Astrocyte of the spinal cord (primary cell): ENCODE measurements around the gene SAMHD1.

ENCODE experiments used
- DNase-seq: peaks from one replicate; pipeline ENCODE4 v3.0.0; 2011; ENCODE audit warnings: low read depth, low spot score
- H3K4me3 ChIP-seq: 2 replicates; pipeline ENCODE4 v1.5.1; 2011; ENCODE audit warnings: low read depth, mild to moderate bottlenecking, low read length, moderate library complexity
- in situ Hi-C: cut with HindIII; loops from 2 replicates; pipeline ENCODE4 v1.10.0; 2017; ENCODE audit warnings: low sequenced_read_pairs
- TF ChIP-seq, protein P1 (sequence below): IDR thresholded peaks from 2 replicates; pipeline ENCODE4 v1.5.1; 2012; ENCODE audit warnings: low read depth, mild to moderate bottlenecking, low read length, inconsistent platforms

The SAMHD1 gene

DNA sequence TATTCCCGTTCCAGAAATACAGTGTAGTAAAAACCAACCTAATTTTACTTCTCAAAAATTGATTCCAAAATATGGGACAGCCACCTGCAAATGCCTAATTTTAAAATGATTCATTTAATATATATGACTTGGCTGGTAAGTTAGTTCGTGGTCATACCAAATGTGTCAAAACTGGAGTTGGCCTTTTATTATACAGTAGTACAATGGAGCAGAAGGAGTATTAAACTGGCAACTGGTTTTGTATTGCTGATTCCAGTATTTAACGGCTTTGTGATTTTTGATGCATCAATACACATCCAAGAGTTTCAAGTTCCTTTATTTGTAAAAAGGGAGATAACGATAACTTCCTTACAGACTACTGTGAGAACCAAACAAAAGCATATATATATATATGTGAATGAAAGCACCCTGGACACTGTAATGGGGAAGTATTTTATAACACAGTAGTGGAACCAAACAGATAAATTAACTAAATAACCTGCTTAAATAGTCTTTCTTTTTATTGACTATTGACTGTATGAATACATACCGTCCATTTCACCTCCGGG lies 24.8 kb downstream of the SAMHD1 start:
- in situ Hi-C loops: no loop called here
- H3K4me3 ChIP-seq: no peak overlapping the region
- DNase-seq: no peak
- TF ChIP-seq, protein P1, sequence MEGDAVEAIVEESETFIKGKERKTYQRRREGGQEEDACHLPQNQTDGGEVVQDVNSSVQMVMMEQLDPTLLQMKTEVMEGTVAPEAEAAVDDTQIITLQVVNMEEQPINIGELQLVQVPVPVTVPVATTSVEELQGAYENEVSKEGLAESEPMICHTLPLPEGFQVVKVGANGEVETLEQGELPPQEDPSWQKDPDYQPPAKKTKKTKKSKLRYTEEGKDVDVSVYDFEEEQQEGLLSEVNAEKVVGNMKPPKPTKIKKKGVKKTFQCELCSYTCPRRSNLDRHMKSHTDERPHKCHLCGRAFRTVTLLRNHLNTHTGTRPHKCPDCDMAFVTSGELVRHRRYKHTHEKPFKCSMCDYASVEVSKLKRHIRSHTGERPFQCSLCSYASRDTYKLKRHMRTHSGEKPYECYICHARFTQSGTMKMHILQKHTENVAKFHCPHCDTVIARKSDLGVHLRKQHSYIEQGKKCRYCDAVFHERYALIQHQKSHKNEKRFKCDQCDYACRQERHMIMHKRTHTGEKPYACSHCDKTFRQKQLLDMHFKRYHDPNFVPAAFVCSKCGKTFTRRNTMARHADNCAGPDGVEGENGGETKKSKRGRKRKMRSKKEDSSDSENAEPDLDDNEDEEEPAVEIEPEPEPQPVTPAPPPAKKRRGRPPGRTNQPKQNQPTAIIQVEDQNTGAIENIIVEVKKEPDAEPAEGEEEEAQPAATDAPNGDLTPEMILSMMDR: no peak

DNA sequence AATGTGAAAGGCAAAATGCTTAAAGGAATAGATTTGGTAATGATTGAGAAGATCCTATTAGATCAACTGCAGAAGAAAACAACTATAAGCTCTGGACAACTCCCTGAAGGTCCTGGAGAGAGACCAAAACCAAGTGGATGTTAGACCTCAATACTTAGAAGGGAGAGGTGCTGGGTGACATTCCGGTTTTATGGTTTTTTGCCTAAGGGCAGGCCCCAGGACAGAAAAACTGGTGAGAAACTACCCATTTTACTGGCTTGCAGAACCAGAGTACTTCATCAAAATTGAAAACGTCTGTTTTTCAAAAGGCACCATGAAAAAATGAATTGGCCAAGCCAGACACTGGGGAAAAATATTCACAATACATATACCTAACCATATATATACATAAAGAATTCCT lies 26.3 kb downstream of the SAMHD1 start:
- no peak for DNase-seq
- in situ Hi-C loops: no loop called here
- H3K4me3 ChIP-seq: no peak overlapping the region
- TF ChIP-seq, protein P1: no peak

DNA sequence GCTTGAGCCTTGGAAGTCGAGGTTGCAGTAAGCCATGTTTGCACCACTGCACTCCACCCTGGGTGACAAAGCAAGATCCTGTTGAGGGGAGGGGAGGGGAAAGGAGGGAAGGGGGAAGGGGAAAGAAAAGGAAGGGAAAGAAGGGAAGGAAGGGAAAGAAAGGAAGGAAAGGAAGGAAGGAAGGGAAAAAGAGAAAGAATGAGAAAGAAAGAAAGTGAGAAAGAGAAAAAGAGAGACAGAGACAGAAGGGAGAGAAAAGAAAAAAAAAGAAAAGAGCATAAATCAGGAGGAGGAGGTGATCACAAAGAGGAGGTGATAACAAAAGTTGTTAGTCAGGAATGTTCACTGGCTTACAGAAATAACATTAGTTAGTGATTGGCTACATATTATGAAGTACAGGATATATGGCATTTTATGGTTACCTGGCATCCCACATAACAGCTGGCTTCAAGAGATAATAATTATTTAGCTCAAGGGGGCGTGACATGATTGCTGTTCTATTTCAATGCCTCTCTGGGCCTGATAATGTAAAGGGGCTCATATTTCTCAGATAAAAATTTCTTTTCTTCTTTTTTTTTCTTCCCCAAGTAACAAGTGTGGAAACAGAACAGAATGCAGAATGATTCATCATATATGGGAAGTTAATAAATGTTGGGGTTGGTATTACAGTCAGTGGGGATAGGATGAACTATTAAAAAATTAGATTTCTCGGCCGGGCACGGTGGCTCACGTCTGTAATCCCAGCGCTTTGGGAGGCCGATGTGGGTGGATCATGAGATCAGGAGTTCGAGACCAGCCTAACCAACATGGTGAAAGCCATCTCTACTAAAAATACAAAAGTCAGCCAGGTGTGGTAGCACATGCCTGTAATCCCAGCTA lies 27.1 kb downstream of the SAMHD1 start:
- TF ChIP-seq, protein P1: no peak
- H3K4me3 ChIP-seq: no peak overlapping the region
- in situ Hi-C loops: no loop called here
- DNase-seq: no peak

DNA sequence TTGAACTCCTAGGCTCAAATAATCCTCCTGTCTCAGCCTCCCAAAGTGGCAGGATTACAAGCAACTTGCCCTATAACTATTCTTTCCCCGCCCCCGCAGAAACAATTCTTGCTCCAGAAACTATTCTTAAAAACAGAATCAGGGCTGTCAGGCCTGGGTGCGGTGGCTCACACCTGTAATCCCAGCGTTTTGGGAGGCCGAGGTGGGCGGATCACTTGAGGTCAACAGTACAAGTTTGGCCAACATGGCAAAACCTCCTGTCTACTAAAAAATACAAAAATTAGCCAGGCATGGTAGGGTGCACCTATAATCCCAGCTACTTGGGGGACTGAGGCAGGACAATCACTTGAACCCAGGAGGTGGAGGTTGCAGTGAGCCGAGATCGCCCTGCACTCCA lies 31.2 kb downstream of the SAMHD1 start:
- TF ChIP-seq, protein P1: no peak
- in situ Hi-C loops: no loop called here
- DNase-seq: no peak
- H3K4me3 ChIP-seq: no peak overlapping the region

DNA sequence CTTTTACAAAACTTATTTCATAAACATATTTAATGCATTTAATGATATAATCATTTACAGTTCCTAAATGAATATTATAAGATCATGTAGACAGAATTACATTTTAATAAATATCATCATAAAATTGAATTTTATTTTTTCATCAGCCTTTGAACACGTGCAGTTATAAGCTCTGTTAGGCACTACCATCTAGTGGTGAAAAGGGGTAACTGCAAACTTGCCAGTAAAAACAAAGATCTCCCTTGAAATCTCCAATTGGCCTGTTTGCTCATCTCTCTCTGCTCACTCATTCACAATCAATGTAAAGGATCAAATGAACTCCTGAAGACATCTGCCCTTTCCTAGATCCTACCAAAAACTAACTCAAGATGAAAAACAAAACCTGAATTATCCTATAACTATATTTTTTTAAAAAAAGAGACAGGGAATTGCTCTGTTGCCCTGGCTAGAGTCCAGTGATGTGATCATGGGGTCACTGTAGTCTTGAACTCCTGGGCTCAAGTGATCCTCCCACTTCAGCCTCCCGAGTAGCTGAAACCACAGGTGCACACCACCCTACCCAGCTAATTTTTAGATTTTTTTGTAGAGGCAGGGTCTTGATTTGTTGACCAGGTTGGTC lies 31.7 kb downstream of the SAMHD1 start:
- H3K4me3 ChIP-seq: no peak overlapping the region
- DNase-seq: peak; percentile 62

DNA sequence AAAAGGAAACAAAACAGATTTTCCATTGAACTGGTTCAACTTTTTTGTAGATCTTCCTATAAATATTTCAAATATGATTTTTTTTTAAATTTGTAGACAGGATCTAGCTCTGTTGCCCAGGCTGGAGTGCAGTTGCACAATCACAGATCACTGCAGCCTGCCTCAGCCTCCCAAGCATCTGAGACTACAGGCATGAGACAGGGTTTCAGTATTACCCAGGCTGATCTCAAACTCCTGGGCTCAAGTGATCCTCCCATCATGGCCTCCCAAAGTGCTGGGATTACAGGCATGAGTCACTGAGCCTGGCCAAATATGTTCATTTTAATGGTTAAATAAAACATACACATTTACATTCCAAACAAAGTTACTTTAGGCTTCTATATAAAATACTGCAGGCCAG lies 33.6 kb downstream of the SAMHD1 start:
- TF ChIP-seq, protein P1: no peak
- in situ Hi-C loops: no loop called here
- no peak for DNase-seq
- no peak overlapping the region for H3K4me3 ChIP-seq

More for the DNA sequence above, 31.7 kb downstream of the SAMHD1 start:
- in situ Hi-C loops: no loop called here
- TF ChIP-seq, protein P1: peak; percentile 90
